Right lobe of liver (tissue), 6 donors: ENCODE measurements around the gene TRAK2. TPM values are rescaled to one million over a fixed set of nuclear protein-coding genes. Genes with fewer than 3 reads are reported as not detected.

ENCODE experiments used
- ATAC-seq, 4 donors: fragments of 200-7000 bp; cut with Tn5 transposase; one replicate each; pipeline ENCODE4 v1.9.1; 2020; ENCODE audit warnings: mild to moderate bottlenecking in 4 of 4, moderate library complexity in 4 of 4
- DNase-seq, 3 donors: peaks; one replicate each; pipeline ENCODE4 v3.0.0-alpha.2; 2020
- H3K27ac ChIP-seq, 3 donors: fragments of 200-600 bp; one replicate each; pipeline ENCODE4 v1.8.0; 2022
- H3K27me3 ChIP-seq, 2 donors: fragments of 200-600 bp; one replicate each; pipeline ENCODE4 v1.8.0; 2022
- H3K36me3 ChIP-seq, 4 donors: fragments of 200-600 bp; sonication (generic) in 1 of 4; one replicate each; pipeline versions ENCODE4 v1.5.1 to v1.8.0; 2017 to 2022; ENCODE audit warnings: control low read depth in 1 of 4
- H3K4me1 ChIP-seq, 4 donors: fragments of 200-600 bp; sonication (generic) in 1 of 4; one replicate each; pipeline versions ENCODE4 v1.5.1 to v1.8.0; 2017 to 2022; ENCODE audit warnings: control low read depth in 1 of 4
- H3K4me3 ChIP-seq, 3 donors: fragments of 200-600 bp; one replicate each; pipeline ENCODE4 v1.8.0; 2022
- H3K9me3 ChIP-seq, 4 donors: fragments of 200-600 bp; sonication (generic) in 1 of 4; one replicate each; pipeline versions ENCODE4 v1.5.1 to v1.8.0; 2017 to 2022; ENCODE audit warnings: control low read depth in 1 of 4
- POLR2A ChIP-seq: fragments of 450-650 bp; IDR thresholded peaks from one replicate; pipeline ENCODE4 v1.6.1; 2017; ENCODE audit warnings: antibody characterized with exemption, mild to moderate bottlenecking
- WGBS: methylation state at CpG from one replicate; pipeline ENCODE4 v1.1.6; 2018; ENCODE audit warnings: low coverage, low lambda C conversion rate; ENCODE audit not compliant: insufficient coverage; ENCODE audit errors: missing lambda C conversion rate; 5-methylcytosine and 5-hydroxymethylcytosine counted together
- intact Hi-C, 2 donors: fragments of 100-400 bp; cut with DNase I; formaldehyde crosslinking; loops; one replicate each; pipeline versions ENCODE4 v1.11.2 to v1.14.1; 2022
- small RNA-seq, 2 experiments: library from RNA; depleted of rRNA; stranded (forward); fragments of <200 nt; gene quantifications; one replicate each; pipeline ENCODE3, GENCODE V24; 2016
- total RNA-seq, 6 experiments: library from RNA; depleted of rRNA in 2 of 6; stranded (reverse); fragments of >200 nt in 2 of 6; fragmentation: NEBNext Ultra II Directional in 3 of 6; extraction: Animal tissue kit (Norgen Biotek cat#: 25700) in 3 of 6; gene quantifications; one replicate each; pipeline versions ENCODE4 v1.1.0 to v1.2.4, GENCODE V29; 2016 to 2023
- TF ChIP-seq, protein P1 (sequence below), 4 donors: fragments of 200-600 bp in 3 of 4; fragments of 450-650 bp in 1 of 4; IDR thresholded peaks; one replicate each; pipeline versions ENCODE4 v1.5.1 to v1.8.0; 2016 to 2022; ENCODE audit warnings: antibody characterized with exemption in 4 of 4, mild to moderate bottlenecking in 2 of 4
- donor health status: DM: no; HTN: yes; CAD: no.
- donor health status: DM: no; HTN: no; CAD: no.
- donor health status: DM: no; HTN: no; CAD: no.
- donor health status: DM: no; HTN: yes; CAD: no.
- donor health status: DM: no; HTN: yes; CAD: no.

The TRAK2 gene
- total RNA-seq, 6 experiments from 2014 or later: 13.3 to 18.4 (median 14.2) TPM

- H3K27ac ChIP-seq: no peak overlapping the region
- intact Hi-C loops: no loop called here
- DNase-seq: no peak
Observed at GRCh38 chr2:201342923-201343322, 108.3 kb downstream of the TRAK2 start.

GRCh38 chr2:201329409-201329808 lies 121.8 kb downstream of the TRAK2 start:
- no peak for ATAC-seq
- no peaks in the 10 kb centered on the region for H3K27me3 ChIP-seq
- no peak for DNase-seq
- H3K36me3 ChIP-seq: no peaks in the 10 kb centered on the region
- H3K4me1 ChIP-seq: no peaks in the 10 kb centered on the region
- no peaks in the 10 kb centered on the region for H3K9me3 ChIP-seq
- H3K4me3 ChIP-seq: no peak overlapping the region
- TF ChIP-seq, protein P1, sequence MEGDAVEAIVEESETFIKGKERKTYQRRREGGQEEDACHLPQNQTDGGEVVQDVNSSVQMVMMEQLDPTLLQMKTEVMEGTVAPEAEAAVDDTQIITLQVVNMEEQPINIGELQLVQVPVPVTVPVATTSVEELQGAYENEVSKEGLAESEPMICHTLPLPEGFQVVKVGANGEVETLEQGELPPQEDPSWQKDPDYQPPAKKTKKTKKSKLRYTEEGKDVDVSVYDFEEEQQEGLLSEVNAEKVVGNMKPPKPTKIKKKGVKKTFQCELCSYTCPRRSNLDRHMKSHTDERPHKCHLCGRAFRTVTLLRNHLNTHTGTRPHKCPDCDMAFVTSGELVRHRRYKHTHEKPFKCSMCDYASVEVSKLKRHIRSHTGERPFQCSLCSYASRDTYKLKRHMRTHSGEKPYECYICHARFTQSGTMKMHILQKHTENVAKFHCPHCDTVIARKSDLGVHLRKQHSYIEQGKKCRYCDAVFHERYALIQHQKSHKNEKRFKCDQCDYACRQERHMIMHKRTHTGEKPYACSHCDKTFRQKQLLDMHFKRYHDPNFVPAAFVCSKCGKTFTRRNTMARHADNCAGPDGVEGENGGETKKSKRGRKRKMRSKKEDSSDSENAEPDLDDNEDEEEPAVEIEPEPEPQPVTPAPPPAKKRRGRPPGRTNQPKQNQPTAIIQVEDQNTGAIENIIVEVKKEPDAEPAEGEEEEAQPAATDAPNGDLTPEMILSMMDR (IDR thresholded peaks at IDR 0.05): no peak
- TF ChIP-seq POLR2A: no peak
- intact Hi-C loops: no loop called here
- 20% methylated on average over 1 of the region's 1 CpG for WGBS
- H3K27ac ChIP-seq: no peak overlapping the region

More at GRCh38 chr2:201342923-201343322, 108.3 kb downstream of the TRAK2 start:
- 50% methylated on average over 1 of the region's 2 CpGs for WGBS
- H3K9me3 ChIP-seq: no peaks in the 10 kb centered on the region
- no peaks in the 10 kb centered on the region for H3K36me3 ChIP-seq
- TF ChIP-seq, protein P1 (IDR thresholded peaks at IDR 0.05): no peak
- TF ChIP-seq POLR2A: no peak
- H3K27me3 ChIP-seq: no peaks in the 10 kb centered on the region
- no peak for ATAC-seq
- no peak overlapping the region for H3K4me3 ChIP-seq
- no peaks in the 10 kb centered on the region for H3K4me1 ChIP-seq

DNA sequence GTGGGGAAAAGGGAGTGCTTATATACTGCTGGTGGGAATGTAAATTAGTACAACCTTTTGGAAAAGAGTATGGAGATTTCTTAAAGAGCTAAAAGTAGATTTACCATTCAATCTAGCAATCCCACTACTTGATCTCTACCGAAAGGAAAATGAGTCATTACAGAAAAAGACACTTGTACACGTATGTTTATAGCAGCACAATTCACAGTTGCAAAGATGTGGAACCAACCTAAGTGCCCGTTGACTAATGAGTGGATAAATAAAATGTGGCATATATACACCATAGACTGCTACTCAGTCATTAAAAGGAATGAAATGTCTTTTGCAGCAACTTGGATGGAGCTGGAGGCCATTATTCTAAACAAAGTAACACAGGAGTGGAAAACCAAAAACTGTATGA lies 123.6 kb downstream of the TRAK2 start:
- Histone ChIP-seq H3K27me3 (no peaks in the 10 kb centered on the region), H3K4me1 (no peaks in the 10 kb centered on the region), H3K36me3 (no peaks in the 10 kb centered on the region), H3K9me3 (peaks cover 0 to 3% (median 0%) of the 10 kb centered on the region in 4 donors), H3K27ac (no peak overlapping the region), H3K4me3 (no peak overlapping the region)
- no peak for ATAC-seq
- intact Hi-C loops: no loop called here
- TF ChIP-seq, protein P1 (IDR thresholded peaks at IDR 0.05): no peak
- no peak for TF ChIP-seq POLR2A
- 80% methylated on average over 3 of the region's 3 CpGs for WGBS
- no peak for DNase-seq

Small RNAs within 50 kb of the gene (small RNA-seq; reads per million reads assigned to genes)
- gene RF00019: 0 reads per million in 2 experiments

Other genes with a start within 250 kb of the TRAK2 start
- gene CASP8, start 190.9 kb downstream of the TRAK2 start, total RNA-seq: 10 to 100 TPM in 5 of 6 experiments, 1 to 10 TPM in 1; 8.8 to 14.8 (median 11.5) TPM
- 1 to 10 TPM in 1 of 6 experiments, under 1 TPM in 5; 0.74 to 2.0 (median 0.91) TPM for gene FLACC1, start 94.1 kb downstream of the TRAK2 start, total RNA-seq
- gene STRADB, start 282 bp upstream of the TRAK2 start, total RNA-seq: 10 to 100 TPM; 44.2 to 71.6 (median 63.4) TPM
- 1 to 10 TPM; 2.2 to 4.1 (median 2.6) TPM for gene TMEM237, start 192.0 kb upstream of the TRAK2 start, total RNA-seq
- gene MPP4, start 247.2 kb upstream of the TRAK2 start, total RNA-seq: under 1 TPM in 2 of 6 experiments, not detected in 4; 0.12 to 0.15 TPM